HG02870 (cell line): ENCODE results near the gene DSCAM.

ENCODE experiments used
- ATAC-seq: cut with Tn5 transposase; IDR thresholded peaks from one replicate; pipeline ENCODE4 v1.9.1; 2021; ENCODE audit warnings: mild to moderate bottlenecking, moderate library complexity; ENCODE audit not compliant: unreplicated experiment

Gene DSCAM

DNA sequence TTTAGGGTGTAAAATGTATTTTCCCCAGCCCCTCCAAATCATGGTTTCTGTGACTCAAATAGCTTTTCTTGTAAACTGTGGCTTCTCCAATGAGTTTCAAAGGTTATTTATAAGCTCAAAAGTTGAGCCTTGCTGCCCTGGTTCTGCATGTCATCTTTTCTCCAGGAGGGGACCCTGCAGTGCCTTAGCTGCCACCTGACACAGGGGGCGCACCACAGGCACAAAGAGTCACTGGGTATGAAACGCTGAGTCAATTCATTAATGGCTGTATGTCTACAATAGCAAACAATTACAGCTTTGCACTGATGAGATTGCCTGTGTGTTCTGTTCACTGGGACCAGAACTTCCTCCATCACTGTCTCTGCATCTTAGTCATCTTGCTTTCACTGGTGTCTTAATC lies 878.9 kb downstream of the DSCAM start:
- ATAC-seq = no peak

DNA sequence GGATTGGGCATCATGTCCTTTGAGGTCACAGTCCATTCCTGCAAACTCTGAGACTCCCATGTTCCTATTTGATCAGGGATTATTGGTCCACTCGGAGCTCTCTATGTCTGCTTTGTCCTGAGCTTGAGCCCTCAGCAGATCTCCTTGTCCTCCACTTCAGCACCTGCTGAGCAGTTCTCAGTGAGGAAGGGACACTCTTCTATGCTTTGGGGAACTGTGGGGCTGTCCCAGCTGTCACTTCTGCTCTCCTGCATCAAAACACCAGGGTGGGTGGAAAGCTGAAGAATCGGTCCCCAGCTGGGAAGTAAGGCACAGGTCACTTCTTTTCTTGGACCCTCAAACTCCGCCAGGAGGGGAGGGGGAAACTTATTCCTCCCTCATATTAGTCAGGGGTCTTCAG lies 880.2 kb downstream of the DSCAM start:
- no peak for ATAC-seq

DNA sequence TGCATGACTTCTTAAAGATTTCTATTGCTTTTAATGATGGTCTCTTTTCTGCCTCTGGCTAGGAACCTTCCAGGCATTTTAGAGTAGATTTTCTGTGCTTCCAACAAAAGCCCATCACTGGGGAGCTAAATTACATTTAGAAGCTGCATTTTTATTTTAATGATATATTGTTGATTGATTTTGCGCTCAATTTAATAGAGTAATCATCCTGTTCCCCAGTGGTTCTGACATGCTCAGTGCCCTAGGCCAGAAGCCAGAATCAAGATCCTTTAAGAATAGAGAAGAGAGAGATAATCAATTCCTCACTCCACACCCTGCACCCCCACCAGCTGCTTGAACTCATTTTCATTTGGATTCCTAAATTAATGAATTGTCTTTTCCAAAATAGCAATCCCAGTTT lies 881.9 kb downstream of the DSCAM start:
- ATAC-seq = no peak

DNA sequence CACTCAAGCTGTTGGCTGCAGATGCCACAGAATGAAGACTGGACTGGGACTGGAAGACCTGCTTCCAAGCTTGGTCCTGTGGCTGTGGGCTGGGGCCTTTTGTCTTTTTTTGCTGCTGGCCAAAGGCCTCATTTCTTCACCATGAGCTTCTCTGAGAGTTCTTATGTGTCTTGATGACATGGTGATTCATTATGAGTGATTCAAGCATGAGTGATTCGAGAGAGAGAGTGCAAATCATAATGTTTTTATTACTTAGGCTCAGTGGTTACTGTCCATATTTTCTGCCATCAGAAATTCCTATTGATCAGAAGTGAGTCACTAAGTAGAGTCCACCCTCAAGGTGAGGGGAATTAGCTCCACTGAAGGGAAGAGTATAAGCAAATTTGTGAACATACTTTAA lies 885.7 kb downstream of the DSCAM start:
- ATAC-seq = no peak
